SK-MEL-5 (cell line): ENCODE data around the gene LSG1. TPM values are rescaled to one million over a fixed set of nuclear protein-coding genes. Genes with fewer than 3 reads are reported as not detected.

Experiments
- DNase-seq: peaks from one replicate; pipeline ENCODE4 v3.0.0-alpha.2; 2016; ENCODE audit warnings: low read depth, low spot score
- in situ Hi-C: cut with HindIII; loops from 2 replicates; pipeline ENCODE4 v1.10.0; 2016; ENCODE audit warnings: low sequenced_read_pairs, high pct_unique_total_duplicates, low pct_unique_long_range_greater_than_20kb
- total RNA-seq: library from RNA; depleted of rRNA; stranded (reverse); fragments of >200 nt; shearing (Covaris generic); gene quantifications from 2 replicates; pipeline ENCODE4 v1.2.3, GENCODE V29; 2014

The LSG1 gene
- total RNA-seq, 1 experiment from 2014 or later: 75.5 TPM

- in situ Hi-C loops: no loop called here
- DNase-seq: no peak
Measured at GRCh38 chr3:194672876-194673275, 885 bp upstream of the LSG1 start.

- in situ Hi-C loops: no loop called here
- DNase-seq: peak; percentile 40
Measured at GRCh38 chr3:194671511-194671899, 486 bp downstream of the LSG1 start.

GRCh38 chr3:194667363-194667762 lies 4.6 kb downstream of the LSG1 start:
- DNase-seq: no peak
- in situ Hi-C loops: no loop called here

DNA sequence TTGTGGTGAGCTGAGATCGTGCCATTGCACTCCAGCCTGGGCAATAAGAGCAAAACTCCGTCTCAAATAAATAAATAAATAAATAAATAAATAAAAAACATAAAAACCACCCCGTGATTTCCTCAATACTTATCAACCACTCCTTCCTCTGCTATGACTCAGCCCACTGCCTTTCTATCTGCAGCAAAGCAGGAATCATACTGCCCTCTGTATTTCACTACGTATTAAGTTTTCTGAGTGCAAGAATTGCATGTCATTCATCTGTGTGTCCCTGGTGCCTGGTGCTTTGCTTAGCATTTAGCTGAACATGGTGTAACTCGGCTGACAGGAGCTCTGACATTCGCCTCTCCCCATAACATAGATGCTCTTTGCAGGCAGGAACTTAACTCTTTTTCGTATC lies 7.1 kb downstream of the LSG1 start:
- in situ Hi-C loops: no loop called here
- DNase-seq: no peak

DNA sequence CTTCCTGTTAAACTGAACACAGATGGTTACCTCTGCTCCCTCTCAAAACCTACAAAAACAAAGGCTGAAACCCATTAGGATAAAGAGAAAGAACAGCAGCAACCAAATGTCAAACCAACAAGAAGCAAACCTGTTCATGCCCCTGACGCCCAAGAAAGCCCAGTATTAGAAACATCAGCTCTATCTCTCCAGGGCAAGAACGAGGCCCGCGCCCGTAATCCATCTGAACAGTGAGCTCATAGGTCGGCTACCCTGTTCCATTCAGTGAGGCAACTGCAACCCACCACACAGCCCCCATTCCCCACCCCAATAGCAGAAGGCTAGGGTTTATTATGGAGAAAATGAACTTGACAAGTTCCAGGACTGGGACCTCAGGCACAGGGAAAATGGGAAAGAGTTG lies 10.0 kb downstream of the LSG1 start:
- DNase-seq: no peak
- in situ Hi-C loops: no loop called here

GRCh38 chr3:194661374-194661773 lies 10.6 kb downstream of the LSG1 start:
- in situ Hi-C loops: no loop called here
- no peak for DNase-seq

GRCh38 chr3:194659778-194660177 lies 12.2 kb downstream of the LSG1 start:
- in situ Hi-C loops: no loop called here
- DNase-seq: no peak

GRCh38 chr3:194658477-194659242 lies 13.3 kb downstream of the LSG1 start:
- DNase-seq: no peak
- in situ Hi-C loops: no loop called here

- DNase-seq: no peak
- in situ Hi-C loops: no loop called here
Measured at GRCh38 chr3:194657439-194657838, 14.6 kb downstream of the LSG1 start.

DNA sequence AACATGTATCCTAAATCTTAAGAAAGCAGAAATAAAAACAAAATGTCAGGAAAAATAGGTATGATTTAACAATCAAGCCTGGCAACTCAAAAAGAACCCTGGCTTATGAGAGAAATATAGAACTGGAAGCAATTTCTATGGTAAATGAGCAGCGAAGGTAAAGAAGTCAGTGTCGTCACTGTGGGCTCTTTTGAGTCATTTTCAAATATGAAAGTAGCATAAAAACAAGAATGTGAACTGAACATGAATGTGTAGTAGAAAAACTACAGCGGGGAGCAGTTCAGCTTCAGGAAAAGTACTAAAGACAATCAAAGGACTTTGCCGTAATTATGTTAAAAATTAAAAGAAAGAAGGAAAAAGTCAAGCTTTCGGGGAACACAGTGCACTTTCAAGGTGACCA lies 17.5 kb downstream of the LSG1 start:
- in situ Hi-C loops: no loop called here
- no peak for DNase-seq

DNA sequence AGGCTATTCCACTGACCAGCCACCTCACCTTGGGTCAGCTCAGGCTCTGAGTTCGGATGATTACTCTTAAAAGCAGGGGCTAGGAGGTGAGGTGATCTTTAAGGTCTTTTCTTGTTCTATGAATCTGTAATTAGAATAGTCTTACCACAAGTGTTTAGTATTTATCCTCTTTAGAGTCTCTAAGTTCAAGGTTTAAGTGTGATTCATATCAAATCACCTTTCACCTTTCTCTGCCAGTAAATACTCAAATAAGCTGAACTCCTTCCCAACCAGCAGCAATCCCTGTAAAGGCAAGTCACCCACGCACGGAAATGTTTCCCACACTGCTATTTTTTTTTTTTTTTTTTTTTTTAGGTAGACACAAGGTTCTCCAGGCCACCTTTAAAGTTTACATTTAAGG lies 24.2 kb downstream of the LSG1 start:
- DNase-seq: no peak
- in situ Hi-C loops: no loop called here

DNA sequence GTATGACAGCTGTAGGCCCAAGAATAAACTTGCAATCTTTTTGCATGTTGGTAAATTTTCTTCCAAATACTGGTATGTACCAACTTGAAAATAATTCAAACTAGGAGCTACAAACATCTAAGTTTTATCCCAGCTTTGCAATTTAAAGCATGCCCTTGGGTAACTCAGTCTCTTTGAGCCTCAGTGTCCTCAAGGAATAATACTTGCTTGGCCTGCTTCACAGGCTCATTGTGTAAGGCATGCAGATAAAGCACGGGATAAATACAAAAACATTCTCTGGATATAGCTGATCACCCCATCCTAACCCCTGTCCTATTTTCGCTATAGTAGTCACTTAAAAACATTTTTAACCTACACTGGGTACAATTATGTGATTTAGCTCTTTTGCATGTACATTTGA lies 29.2 kb downstream of the LSG1 start:
- in situ Hi-C loops: no loop called here
- DNase-seq: no peak

GRCh38 chr3:194640829-194641228 lies 31.2 kb downstream of the LSG1 start:
- in situ Hi-C loops: no loop called here
- DNase-seq: peak; percentile 45

GRCh38 chr3:194638991-194639605 lies 32.9 kb downstream of the LSG1 start:
- in situ Hi-C loops: no loop called here
- no peak for DNase-seq

DNA sequence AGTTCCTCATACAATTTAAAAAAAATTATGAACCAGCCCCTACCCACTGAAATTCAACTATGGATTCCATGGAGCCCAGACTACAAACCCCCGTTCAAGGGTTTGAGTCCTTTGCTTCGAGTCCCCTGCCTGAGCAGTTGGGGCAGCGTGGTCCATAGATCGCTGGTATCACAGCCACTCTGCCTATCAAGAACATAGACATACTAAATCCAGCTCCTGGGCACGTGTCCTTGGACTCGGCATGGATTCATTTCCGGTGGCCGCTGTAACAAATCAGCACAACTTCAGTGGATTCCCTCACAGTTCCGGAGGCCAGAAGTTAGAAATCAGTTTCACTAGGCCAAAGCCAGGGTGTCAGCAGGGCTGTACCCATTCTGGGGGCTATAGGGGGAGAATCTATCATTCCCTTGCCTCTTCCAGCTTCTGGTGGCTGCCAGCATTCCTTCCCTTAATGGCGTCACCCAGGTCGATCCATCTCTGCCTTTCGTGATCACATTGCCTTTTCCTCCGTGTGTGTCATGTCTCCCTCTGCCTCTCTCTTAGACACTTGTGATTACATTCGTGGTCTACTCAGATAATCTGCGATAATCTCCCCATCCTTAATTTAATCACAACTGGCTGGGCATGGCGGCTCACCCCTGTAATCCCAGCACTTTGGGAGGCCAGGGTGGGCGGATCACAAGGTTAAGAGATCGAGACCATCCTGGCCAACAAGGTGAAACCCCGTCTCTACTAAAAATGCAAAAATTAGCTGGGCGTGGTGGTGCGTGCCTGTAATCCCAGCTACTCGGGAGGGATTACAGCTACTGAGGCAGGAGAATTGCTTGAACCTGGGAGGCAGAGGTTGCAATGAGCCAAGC lies 34.2 kb downstream of the LSG1 start:
- in situ Hi-C loops: no loop called here
- no peak for DNase-seq

DNA sequence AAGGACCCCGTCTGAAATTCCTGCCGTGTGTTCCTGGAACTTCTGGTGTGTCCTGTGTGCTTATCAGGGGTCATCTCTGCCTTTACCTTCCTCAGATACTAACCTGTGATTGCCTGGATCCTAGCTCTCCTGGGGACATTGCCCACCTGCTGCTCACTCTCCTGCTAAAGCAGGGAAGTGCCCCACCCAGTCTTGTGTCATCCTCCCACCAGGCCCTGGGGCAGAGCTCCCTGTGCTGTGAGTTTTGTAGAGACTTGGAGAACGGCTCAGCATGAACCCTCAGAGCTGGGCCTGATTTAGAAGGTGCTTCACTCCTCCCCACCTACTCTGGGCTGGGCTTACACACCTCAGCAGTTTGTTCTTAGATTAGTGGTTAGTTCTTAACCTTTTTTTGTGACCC lies 34.9 kb downstream of the LSG1 start:
- DNase-seq: no peak
- in situ Hi-C loops: no loop called here

- in situ Hi-C loops: no loop called here
- peak; percentile 83 for DNase-seq
Measured at GRCh38 chr3:194633349-194634004, 38.5 kb downstream of the LSG1 start, which contains the start of gene TMEM44. TMEM44 (minus strand) TSS chr3:194633419; CDS start chr3:194633215, 204 bp downstream.

- peak; percentile 15 for DNase-seq
- in situ Hi-C loops: no loop called here
Measured at GRCh38 chr3:194632809-194633348, 39.1 kb downstream of the LSG1 start.
